ENCODE measurements around the gene CFAP46. TPM values are rescaled to one million over a fixed set of nuclear protein-coding genes. Genes with fewer than 3 reads are reported as not detected.

CFAP46 gene
- total and polyA plus RNA-seq, 4 donors, result 0.33 to 0.59 (median 0.42) TPM

DNA sequence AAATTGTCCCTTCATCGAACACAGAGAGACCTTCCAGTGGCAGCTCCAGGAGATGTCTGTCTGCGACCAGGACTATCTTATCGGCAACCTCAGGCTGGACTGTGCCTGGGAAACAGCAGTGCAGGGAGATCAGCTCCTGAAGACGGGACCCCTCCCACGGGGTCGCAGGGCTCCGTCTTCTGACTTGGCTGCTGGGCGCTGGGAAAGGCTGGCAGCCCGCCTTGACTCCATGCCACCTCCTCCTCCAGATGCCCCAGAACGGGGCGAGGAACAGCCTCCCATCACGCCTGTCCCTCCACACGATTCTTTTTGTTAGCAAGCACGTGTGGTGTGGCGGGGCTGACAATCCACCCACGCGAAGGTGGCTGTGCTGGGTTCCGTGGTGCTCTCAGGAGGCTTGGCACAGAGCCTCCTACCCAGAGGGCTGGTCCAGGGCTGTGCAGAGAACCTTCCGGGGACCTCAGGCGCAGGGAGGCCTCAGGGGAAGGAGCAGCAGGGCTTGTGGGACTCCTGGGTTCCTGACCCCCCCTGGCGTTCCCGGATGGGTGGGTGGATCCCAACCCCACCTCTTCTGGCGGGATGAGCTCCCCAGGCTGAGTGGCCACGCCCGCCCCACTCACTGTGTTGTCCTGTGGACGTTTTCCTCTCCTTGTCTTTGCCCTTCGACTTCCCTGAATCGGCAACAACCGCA is 108.8 kb downstream of the CFAP46 start:
- peak; percentile 16 for DNase-seq (ENCODE audit: low spot score)
- Histone ChIP-seq H3K4me3 (ENCODE audit: low read depth in 1 of 3, low read length in 3 of 3) (no peak overlapping the region), H3K27me3 (ENCODE audit: control insufficient read depth in 4 of 4, insufficient read depth in 4 of 4, low read length in 3 of 4) (peaks cover 0 to 3% (median under 1%) of the 10 kb centered on the region in 4 donors), H3K27ac (ENCODE audit: low read depth in 1 of 2, low read length in 2 of 2) (no peak overlapping the region), H3K9ac (ENCODE audit: low read depth in 1 of 2, low read length in 2 of 2) (no peak overlapping the region), H3K9me3 (ENCODE audit: control insufficient read depth in 4 of 4, low read length in 3 of 4) (no peaks in the 10 kb centered on the region), H3K4me1 (ENCODE audit: control insufficient read depth in 4 of 4, insufficient read depth in 4 of 4, low read length in 3 of 4) (peaks cover 0 to 4% (median 2%) of the 10 kb centered on the region in 4 donors), H3K36me3 (ENCODE audit: control insufficient read depth in 4 of 4, insufficient read depth in 3 of 4, low read depth in 1 of 4, low read length in 3 of 4) (no peaks in the 10 kb centered on the region)
- 73% methylated on average over 29 of the region's 29 CpGs for WGBS
- TF ChIP-seq HNF4G (IDR thresholded peaks at IDR 0.05), result no peak
- TF ChIP-seq, protein P1, sequence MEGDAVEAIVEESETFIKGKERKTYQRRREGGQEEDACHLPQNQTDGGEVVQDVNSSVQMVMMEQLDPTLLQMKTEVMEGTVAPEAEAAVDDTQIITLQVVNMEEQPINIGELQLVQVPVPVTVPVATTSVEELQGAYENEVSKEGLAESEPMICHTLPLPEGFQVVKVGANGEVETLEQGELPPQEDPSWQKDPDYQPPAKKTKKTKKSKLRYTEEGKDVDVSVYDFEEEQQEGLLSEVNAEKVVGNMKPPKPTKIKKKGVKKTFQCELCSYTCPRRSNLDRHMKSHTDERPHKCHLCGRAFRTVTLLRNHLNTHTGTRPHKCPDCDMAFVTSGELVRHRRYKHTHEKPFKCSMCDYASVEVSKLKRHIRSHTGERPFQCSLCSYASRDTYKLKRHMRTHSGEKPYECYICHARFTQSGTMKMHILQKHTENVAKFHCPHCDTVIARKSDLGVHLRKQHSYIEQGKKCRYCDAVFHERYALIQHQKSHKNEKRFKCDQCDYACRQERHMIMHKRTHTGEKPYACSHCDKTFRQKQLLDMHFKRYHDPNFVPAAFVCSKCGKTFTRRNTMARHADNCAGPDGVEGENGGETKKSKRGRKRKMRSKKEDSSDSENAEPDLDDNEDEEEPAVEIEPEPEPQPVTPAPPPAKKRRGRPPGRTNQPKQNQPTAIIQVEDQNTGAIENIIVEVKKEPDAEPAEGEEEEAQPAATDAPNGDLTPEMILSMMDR (IDR thresholded peaks at IDR 0.05; ENCODE audit: low read depth, low read length, missing input control), result no peak
- TF ChIP-seq SP1 (IDR thresholded peaks at IDR 0.05), result no peak
- TF ChIP-seq, protein P2, sequence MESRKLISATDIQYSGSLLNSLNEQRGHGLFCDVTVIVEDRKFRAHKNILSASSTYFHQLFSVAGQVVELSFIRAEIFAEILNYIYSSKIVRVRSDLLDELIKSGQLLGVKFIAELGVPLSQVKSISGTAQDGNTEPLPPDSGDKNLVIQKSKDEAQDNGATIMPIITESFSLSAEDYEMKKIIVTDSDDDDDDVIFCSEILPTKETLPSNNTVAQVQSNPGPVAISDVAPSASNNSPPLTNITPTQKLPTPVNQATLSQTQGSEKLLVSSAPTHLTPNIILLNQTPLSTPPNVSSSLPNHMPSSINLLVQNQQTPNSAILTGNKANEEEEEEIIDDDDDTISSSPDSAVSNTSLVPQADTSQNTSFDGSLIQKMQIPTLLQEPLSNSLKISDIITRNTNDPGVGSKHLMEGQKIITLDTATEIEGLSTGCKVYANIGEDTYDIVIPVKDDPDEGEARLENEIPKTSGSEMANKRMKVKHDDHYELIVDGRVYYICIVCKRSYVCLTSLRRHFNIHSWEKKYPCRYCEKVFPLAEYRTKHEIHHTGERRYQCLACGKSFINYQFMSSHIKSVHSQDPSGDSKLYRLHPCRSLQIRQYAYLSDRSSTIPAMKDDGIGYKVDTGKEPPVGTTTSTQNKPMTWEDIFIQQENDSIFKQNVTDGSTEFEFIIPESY (IDR thresholded peaks at IDR 0.05), result no peak
- no peak for TF ChIP-seq HNF4A (conservative IDR thresholded peaks at IDR 0.05)
- TF ChIP-seq YY1 (IDR thresholded peaks at IDR 0.05), result no peak
- TF ChIP-seq, protein P3, sequence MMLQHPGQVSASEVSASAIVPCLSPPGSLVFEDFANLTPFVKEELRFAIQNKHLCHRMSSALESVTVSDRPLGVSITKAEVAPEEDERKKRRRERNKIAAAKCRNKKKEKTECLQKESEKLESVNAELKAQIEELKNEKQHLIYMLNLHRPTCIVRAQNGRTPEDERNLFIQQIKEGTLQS (IDR thresholded peaks at IDR 0.05), result no peak
- TF ChIP-seq, protein P4, sequence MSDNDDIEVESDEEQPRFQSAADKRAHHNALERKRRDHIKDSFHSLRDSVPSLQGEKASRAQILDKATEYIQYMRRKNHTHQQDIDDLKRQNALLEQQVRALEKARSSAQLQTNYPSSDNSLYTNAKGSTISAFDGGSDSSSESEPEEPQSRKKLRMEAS (IDR thresholded peaks at IDR 0.05), result no peak
- TF ChIP-seq NR2F2 (IDR thresholded peaks at IDR 0.05), result no peak
- TF ChIP-seq FOXA2 (IDR thresholded peaks at IDR 0.05), result no peak
- TF ChIP-seq RAD21 (IDR thresholded peaks at IDR 0.05), result no peak
- TF ChIP-seq, protein P5, sequence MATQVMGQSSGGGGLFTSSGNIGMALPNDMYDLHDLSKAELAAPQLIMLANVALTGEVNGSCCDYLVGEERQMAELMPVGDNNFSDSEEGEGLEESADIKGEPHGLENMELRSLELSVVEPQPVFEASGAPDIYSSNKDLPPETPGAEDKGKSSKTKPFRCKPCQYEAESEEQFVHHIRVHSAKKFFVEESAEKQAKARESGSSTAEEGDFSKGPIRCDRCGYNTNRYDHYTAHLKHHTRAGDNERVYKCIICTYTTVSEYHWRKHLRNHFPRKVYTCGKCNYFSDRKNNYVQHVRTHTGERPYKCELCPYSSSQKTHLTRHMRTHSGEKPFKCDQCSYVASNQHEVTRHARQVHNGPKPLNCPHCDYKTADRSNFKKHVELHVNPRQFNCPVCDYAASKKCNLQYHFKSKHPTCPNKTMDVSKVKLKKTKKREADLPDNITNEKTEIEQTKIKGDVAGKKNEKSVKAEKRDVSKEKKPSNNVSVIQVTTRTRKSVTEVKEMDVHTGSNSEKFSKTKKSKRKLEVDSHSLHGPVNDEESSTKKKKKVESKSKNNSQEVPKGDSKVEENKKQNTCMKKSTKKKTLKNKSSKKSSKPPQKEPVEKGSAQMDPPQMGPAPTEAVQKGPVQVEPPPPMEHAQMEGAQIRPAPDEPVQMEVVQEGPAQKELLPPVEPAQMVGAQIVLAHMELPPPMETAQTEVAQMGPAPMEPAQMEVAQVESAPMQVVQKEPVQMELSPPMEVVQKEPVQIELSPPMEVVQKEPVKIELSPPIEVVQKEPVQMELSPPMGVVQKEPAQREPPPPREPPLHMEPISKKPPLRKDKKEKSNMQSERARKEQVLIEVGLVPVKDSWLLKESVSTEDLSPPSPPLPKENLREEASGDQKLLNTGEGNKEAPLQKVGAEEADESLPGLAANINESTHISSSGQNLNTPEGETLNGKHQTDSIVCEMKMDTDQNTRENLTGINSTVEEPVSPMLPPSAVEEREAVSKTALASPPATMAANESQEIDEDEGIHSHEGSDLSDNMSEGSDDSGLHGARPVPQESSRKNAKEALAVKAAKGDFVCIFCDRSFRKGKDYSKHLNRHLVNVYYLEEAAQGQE (IDR thresholded peaks at IDR 0.05), result no peak
- TF ChIP-seq GABPA (IDR thresholded peaks at IDR 0.05 in 1 of 2, conservative IDR thresholded peaks at IDR 0.05 in 1 of 2), result no peak
- no peak for TF ChIP-seq JUND (IDR thresholded peaks at IDR 0.05)
- TF ChIP-seq FOXA1 (IDR thresholded peaks at IDR 0.05), result no peak

Data from liver (tissue), 9 donors.